Measurements from ENCODE around the gene CYP2W1.
"Not testable (repeated sequence)": the region's sequence is repeated elsewhere in the genome, so short reads cannot be mapped to it uniquely, and the experiment has no call there.

CYP2W1 gene

GRCh38 chr7:958221-959200 is 24.5 kb upstream of the CYP2W1 start:
- in situ Hi-C loops (cut with HindIII; ENCODE audit: low sequenced_read_pairs): loop anchor here (25.0 kb wide), 1 partner anchor 171 kb away; no protein-coding TSS in a partner anchor
- no peak for DNase-seq (ENCODE audit: low read depth)
- no peak for TF ChIP-seq CTCF (IDR thresholded peaks at IDR 0.05; ENCODE audit: low read depth, low read length, missing control alignments)
- H3K4me3 ChIP-seq (ENCODE audit: low read depth, low read length): no peak overlapping the region

GRCh38 chr7:959271-959670 is 23.7 kb upstream of the CYP2W1 start:
- in situ Hi-C loops (cut with HindIII; ENCODE audit: low sequenced_read_pairs): loop anchor here (25.0 kb wide), 1 partner anchor 172 kb away; no protein-coding TSS in a partner anchor
- DNase-seq (ENCODE audit: low read depth): no peak
- H3K4me3 ChIP-seq (ENCODE audit: low read depth, low read length): no peak overlapping the region
- no peak for TF ChIP-seq CTCF (IDR thresholded peaks at IDR 0.05; ENCODE audit: low read depth, low read length, missing control alignments)

GRCh38 chr7:959740-960139 is 23.2 kb upstream of the CYP2W1 start:
- in situ Hi-C loops (cut with HindIII; ENCODE audit: low sequenced_read_pairs): loop anchor here (25.0 kb wide), 1 partner anchor 172 kb away; no protein-coding TSS in a partner anchor
- H3K4me3 ChIP-seq (ENCODE audit: low read depth, low read length); DNase-seq (ENCODE audit: low read depth): not testable (repeated sequence)

- no peak for TF ChIP-seq CTCF (IDR thresholded peaks at IDR 0.05; ENCODE audit: low read depth, low read length, missing control alignments)
- DNase-seq (ENCODE audit: low read depth): no peak
- in situ Hi-C loops (cut with HindIII; ENCODE audit: low sequenced_read_pairs): loop anchor here (25.0 kb wide), 1 partner anchor 173 kb away; no protein-coding TSS in a partner anchor
- H3K4me3 ChIP-seq (ENCODE audit: low read depth, low read length): no peak overlapping the region
Measured at GRCh38 chr7:960269-960871, 22.6 kb upstream of the CYP2W1 start.

GRCh38 chr7:960972-961371 is 22.0 kb upstream of the CYP2W1 start:
- in situ Hi-C loops (cut with HindIII; ENCODE audit: low sequenced_read_pairs): loop anchor here (25.0 kb wide), 1 partner anchor 174 kb away; no protein-coding TSS in a partner anchor
- not testable (repeated sequence) for DNase-seq (ENCODE audit: low read depth); H3K4me3 ChIP-seq (ENCODE audit: low read depth, low read length)

- in situ Hi-C loops (cut with HindIII; ENCODE audit: low sequenced_read_pairs): loop anchor here (25.0 kb wide), 1 partner anchor 174 kb away; no protein-coding TSS in a partner anchor
- DNase-seq (ENCODE audit: low read depth): no peak
- no peak overlapping the region for H3K4me3 ChIP-seq (ENCODE audit: low read depth, low read length)
- no peak for TF ChIP-seq CTCF (IDR thresholded peaks at IDR 0.05; ENCODE audit: low read depth, low read length, missing control alignments)
Measured at GRCh38 chr7:961546-962400, 21.2 kb upstream of the CYP2W1 start.

All from astrocyte of the cerebellum (primary cell).